Measurements from ENCODE around the gene MRRF. TPM values are rescaled to one million over a fixed set of nuclear protein-coding genes. Genes with fewer than 3 reads are reported as not detected.
A peak's percentile ranks its signal among the peaks of the same experiment; 100 is the strongest.

Gene MRRF, protein sequence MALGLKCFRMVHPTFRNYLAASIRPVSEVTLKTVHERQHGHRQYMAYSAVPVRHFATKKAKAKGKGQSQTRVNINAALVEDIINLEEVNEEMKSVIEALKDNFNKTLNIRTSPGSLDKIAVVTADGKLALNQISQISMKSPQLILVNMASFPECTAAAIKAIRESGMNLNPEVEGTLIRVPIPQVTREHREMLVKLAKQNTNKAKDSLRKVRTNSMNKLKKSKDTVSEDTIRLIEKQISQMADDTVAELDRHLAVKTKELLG
- total RNA-seq (42.0 TPM), polyA plus RNA-seq (22.7 TPM)

DNA sequence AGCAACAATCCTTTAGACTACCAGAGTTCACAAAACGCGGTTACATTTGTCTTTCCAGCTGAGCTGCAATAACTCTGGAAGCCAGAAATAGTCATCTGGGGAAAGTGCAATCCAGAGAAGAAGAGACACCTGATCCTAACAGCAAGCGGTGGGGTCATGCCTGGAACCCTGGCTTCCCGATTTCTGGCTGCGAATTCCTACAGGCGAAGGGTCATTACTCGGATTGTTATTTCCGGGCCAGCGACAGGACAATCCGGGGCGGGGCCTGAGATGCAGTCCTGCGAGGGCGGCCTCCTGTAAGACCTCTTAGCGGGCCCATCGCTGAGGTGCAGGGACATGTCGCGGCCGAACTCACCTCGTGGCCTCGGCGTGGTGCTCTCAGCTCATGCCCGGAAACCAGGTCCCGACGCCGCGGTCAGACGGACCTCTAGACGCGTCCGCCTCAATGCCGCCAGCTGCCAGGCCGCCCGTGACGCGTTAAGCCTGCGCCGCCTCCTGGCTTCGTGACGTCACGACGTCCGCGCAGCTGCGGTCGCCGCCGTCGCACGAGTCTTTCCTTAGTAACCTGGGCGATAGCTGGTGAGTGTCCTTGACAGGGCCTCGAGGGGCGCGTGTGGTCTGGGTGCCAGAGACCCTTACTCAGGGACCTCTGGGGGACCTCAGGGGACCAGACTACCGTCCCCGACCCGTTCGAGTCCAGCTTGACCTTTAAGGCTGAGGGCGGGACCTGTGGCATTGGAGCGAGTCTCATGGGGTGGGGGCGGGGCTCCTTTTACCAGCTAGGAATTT is at the start of gene MRRF, which contains the start of gene RBM18:
Gene MRRF, plus strand, starts transcription at position 523 of the 789 bp plus-strand sequence. CDS start 6,010 bp downstream, outside the sequence.
Gene RBM18, minus strand, starts transcription at position 481 of the 789 bp plus-strand sequence. CDS start 3,348 bp downstream, outside the sequence.
- under 1% methylated on average over 60 of the region's 60 CpGs for WGBS
- H3K4me1 ChIP-seq (ENCODE audit: insufficient read depth): no peaks in the 10 kb centered on the region

DNA sequence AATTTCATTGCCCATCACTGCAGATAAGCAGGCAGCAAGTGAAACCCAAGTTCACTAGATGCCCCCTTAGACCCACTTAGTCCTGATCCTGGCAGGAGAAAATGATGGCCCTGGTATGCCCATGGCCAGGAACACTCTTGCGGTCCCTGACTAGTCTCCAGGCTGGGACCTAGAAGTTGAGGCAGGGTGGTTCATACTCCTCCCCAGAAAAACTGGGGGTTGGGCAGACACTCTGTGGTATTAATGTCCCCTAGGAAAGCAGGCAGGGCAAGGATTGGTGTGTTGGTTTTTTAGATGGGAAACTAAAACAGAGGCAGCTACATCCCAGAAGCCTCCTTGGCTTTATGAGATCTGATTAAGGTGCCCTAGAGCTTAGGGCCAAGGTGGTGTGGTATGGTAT is 49.0 kb upstream of the MRRF start:
- H3K36me3 ChIP-seq (ENCODE audit: insufficient read depth): no peaks in the 10 kb centered on the region
- no peaks in the 10 kb centered on the region for H3K4me1 ChIP-seq (ENCODE audit: insufficient read depth)
- no peak for DNase-seq (ENCODE audit: extremely low spot score)
- H3K4me3 ChIP-seq (ENCODE audit: low read depth, low read length): no peak overlapping the region
- H3K27ac ChIP-seq (ENCODE audit: low read depth): no peak overlapping the region
- 91% methylated on average over 1 of the region's 1 CpG for WGBS

More for the DNA sequence above, at the start of gene MRRF, which contains the start of gene RBM18:
- Histone ChIP-seq H3K36me3 (ENCODE audit: insufficient read depth) (no peaks in the 10 kb centered on the region), H3K4me3 (ENCODE audit: low read depth, low read length) (peak within 1 kb of the TSS; percentile 71), H3K27ac (ENCODE audit: low read depth) (peak within 1 kb of the TSS; percentile 91)
- peak; percentile 70 for DNase-seq (ENCODE audit: extremely low spot score)

DNA sequence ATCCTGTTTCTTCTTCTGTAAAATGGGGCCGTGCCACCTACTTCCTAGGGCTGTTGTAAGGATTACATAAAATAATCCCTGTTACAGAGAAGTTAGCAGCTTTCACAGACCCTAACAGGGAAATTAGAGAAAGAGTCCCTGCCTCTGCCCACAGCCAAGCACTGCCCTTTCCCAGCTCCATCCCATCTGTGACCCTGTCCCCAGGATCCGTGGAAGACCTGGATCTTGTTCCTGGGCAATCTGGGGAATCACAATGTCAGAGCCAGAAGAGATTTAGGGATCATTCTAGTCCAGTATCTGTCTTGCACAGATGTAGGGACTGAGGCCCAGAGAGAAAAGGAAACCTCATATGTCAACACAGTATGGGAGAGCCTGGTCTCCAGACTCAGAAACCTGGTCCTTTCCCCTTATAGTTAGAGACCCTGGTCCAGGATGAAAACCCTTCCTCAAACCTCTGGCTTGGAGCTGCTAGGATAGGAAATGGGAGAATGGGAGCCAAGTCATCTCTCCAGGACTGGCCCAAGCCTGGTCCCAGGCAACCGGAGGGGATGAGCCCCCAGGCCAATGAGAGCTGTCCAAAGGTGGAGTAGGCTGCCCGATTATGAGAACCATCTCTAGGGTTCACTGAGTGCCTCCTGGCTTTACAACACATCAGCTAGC is 48.4 kb upstream of the MRRF start:
- Histone ChIP-seq H3K27ac (ENCODE audit: low read depth) (no peak overlapping the region), H3K4me3 (ENCODE audit: low read depth, low read length) (no peak overlapping the region), H3K36me3 (ENCODE audit: insufficient read depth) (no peaks in the 10 kb centered on the region), H3K4me1 (ENCODE audit: insufficient read depth) (no peaks in the 10 kb centered on the region)
- 62% methylated on average over 4 of the region's 4 CpGs for WGBS
- DNase-seq (ENCODE audit: extremely low spot score): no peak

DNA sequence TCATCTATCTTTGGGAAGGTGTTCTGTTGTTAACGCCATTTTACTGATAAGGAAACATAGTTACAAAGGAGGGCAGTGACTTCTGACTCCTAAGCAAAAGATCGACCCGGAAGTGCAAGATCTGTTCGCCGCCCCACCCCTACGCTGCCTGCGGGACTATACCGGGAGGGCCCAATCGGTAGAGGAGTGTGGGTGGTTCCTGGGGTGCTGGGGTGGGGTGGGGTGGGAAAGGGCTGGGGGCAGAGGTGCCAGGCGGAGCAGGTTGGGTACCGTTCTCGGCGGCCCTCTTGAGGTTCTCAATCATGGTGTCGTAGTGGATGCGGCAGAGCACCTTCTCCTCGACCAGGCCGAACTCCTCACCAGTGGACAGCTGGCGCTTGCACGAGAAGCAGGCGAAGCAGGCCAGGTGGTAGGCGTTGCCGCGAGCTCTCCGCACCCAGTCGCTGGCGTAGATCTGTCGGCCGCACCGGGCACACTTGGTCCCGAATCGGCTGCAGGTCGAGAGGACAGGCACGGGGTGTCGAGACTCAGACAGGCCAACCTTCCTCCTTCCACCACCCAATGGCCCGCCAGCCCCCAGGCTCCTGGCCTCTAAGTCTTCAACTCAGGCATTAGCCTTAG is 47.8 kb upstream of the MRRF start:
- H3K4me1 ChIP-seq (ENCODE audit: insufficient read depth): no peaks in the 10 kb centered on the region
- 46% methylated on average over 35 of the region's 35 CpGs for whole genome bisulfite sequencing
- H3K27ac ChIP-seq (ENCODE audit: low read depth): no peak overlapping the region
- H3K36me3 ChIP-seq (ENCODE audit: insufficient read depth): no peaks in the 10 kb centered on the region
- no peak overlapping the region for H3K4me3 ChIP-seq (ENCODE audit: low read depth, low read length)
- no peak for DNase-seq (ENCODE audit: extremely low spot score)

DNA sequence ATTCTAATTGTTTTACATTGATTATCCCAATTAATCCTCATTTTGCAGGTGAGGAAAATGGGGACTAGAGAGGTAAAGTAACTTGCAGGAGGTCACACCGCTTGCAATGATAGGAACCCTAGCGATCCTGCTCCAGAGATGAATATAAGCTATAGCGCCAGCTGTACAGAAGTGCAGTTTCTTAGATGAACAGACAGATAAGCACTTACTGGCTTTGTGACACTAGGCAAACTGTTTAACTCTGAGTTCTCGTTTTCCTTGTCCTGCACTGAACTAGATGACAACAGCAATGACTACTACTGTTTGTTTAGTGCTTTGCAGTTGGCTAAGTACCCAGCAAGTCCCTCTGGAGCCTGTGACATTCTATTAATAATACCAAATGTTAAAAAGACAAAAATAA is 47.0 kb upstream of the MRRF start:
- Histone ChIP-seq H3K4me1 (ENCODE audit: insufficient read depth) (no peaks in the 10 kb centered on the region), H3K36me3 (ENCODE audit: insufficient read depth) (no peaks in the 10 kb centered on the region), H3K27ac (ENCODE audit: low read depth) (no peak overlapping the region), H3K4me3 (ENCODE audit: low read depth, low read length) (no peak overlapping the region)
- no peak for DNase-seq (ENCODE audit: extremely low spot score)
- 52% methylated on average over 4 of the region's 4 CpGs for WGBS

DNA sequence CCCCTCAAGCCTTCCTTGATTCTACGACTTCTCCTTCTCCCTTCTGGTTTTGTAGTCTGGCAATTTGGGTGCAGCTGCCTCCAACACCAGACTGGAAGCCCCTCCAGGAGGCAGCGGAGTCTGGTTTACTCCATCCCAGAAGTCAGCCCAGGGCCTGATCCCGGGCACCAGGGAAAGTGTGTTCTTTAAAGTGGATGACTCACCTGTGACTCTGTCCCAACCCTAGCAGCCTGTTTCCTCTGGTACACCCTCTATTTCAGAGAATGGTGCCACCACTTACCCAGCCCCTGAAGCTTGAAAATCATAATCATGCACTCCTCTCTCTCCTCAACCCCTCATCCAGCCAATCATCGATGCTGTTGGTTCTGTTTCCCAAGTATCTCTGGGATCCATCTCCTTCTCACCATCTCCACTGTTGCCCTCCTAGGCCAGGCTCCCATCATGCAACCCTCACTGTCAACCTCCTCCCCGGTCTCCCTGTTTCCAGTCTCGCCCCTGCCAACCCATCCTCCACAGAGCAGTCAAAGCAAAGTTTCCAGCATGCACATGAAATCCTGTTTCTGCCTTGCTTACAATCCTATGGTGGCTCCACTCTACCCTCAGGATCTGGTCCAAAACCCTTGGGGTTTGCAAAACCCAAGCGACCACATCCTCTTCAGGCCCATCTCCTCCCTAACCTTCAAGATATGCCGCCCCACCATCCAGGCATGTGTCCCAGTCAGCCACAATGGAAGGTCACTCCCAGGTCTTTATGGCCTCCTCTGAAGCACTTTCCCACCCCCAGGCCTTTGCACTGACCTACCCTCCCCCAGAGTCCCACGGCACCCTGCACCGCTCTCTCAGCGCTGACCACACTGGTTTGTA is 46.4 kb upstream of the MRRF start:
- Histone ChIP-seq H3K4me3 (ENCODE audit: low read depth, low read length) (no peak overlapping the region), H3K4me1 (ENCODE audit: insufficient read depth) (no peaks in the 10 kb centered on the region), H3K36me3 (ENCODE audit: insufficient read depth) (no peaks in the 10 kb centered on the region), H3K27ac (ENCODE audit: low read depth) (no peak overlapping the region)
- WGBS: 57% methylated on average over 11 of the region's 11 CpGs
- DNase-seq (ENCODE audit: extremely low spot score): no peak

DNA sequence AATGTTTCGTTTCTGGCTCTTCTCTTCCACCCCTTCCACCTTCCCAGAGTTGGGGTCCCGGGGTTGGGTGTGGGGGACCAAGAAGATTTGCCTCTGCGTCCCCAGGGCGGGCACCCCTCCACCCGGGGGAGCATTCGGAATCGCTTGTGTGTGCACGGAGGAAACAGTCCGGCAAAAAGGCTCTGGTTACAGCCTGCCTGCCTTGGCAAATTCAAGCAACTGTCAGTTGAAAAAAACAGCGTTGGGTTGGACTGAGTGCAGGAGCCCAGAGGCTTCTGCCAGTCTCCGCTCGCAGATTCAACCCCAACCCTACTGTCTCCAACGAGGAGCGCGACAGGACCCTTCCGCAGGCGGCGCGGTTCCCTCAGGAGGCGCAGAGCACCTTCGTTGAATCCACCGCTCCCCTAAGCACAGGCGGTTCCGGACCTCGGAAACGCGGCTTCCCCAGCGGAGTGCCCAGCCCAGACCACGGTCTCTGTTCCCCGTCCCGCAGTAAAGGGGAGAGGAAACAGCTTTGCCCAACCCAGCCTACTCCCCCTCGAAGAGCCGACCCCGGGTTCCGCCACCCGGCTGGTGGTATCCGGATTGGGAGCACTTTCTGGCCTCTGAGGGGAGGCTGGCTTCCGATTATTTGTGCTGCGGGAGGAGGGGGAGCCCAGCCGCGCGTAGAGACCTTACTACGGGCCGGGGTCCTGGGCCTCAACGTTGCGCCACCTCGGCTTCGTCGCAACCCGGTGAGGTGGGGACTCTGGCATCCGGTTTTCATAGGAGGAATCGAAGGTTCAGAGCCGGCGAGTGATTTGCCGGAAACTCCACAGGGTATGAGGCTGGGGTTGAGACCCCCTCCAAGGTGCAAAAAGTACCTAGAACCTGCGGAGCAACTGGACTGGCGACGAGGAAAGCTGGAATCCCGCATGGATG is 45.5 kb upstream of the MRRF start:
- Histone ChIP-seq H3K4me1 (ENCODE audit: insufficient read depth) (no peaks in the 10 kb centered on the region), H3K4me3 (ENCODE audit: low read depth, low read length) (no peak overlapping the region), H3K36me3 (ENCODE audit: insufficient read depth) (no peaks in the 10 kb centered on the region), H3K27ac (ENCODE audit: low read depth) (no peak overlapping the region)
- 6% methylated on average over 59 of the region's 59 CpGs for WGBS
- DNase-seq (ENCODE audit: extremely low spot score): no peak

DNA sequence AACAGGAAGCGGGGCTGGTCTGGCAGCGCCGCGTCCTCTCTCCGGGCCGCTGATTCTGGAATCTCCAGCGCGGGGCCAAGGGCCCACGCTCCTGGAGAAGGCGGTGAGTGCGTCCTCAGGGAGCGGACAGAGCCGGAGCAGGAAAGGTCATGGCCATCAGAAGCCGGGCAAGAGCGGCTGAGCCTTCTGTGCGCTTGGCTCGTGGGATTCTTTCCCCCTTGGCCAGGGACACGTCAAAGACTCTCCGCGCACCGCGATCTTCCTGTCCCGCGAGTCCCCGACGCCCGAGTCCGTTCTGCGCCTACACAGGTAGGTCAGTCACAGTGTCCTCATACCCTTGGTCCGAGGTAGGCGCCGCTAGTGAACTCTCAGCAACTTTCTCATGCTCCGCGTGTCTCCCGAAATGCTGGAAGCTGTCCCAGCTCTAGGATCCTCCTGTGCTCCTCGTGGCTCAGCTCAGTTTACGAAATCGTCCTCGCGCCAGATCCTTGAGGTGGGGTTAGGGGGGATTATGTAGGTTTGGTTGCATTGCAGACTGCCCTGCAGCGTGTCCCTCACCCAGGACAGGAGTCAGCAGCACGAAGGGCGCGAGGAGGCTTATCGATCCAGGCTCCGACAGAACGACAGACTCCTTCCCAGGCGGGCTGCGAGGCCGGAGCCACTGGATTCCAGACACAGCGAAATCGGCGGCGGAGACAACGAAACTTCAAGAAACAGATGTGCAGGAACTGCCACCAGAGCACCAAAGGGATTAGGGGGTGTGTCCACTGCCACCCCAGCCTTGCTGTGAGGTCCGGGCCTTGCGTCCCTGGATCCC is 44.6 kb upstream of the MRRF start:
- H3K4me1 ChIP-seq (ENCODE audit: insufficient read depth): no peaks in the 10 kb centered on the region
- no peak overlapping the region for H3K4me3 ChIP-seq (ENCODE audit: low read depth, low read length)
- no peak for DNase-seq (ENCODE audit: extremely low spot score)
- 10% methylated on average over 57 of the region's 57 CpGs for WGBS
- H3K36me3 ChIP-seq (ENCODE audit: insufficient read depth): no peaks in the 10 kb centered on the region
- H3K27ac ChIP-seq (ENCODE audit: low read depth): no peak overlapping the region

DNA sequence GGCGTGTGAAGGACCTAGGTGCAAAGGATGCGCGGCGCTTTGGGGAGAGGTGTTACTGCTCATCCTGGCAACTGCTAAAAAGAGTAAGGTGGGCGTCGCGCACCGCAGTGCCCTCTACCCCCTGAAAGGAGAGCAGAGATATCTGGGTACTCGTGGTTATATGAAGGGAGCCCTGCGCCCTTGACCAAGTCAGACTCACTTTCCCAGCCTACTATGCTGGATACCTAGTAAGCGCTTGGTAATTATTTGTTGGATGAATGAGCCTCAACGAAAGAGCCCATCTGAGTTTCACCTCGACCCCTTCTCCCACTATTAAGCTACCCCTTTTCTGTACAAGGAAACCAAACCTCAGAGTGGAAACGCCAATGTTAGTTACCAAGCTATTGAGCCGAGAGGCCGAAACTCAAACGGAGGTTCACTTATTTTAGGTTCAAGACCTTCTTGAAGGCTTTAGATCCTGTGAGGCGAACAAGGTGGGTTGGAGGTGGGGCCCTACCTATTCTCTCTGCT is 44.0 kb upstream of the MRRF start:
- H3K4me3 ChIP-seq (ENCODE audit: low read depth, low read length): no peak overlapping the region
- no peaks in the 10 kb centered on the region for H3K4me1 ChIP-seq (ENCODE audit: insufficient read depth)
- no peak overlapping the region for H3K27ac ChIP-seq (ENCODE audit: low read depth)
- DNase-seq (ENCODE audit: extremely low spot score): no peak
- H3K36me3 ChIP-seq (ENCODE audit: insufficient read depth): no peaks in the 10 kb centered on the region
- 30% methylated on average over 18 of the region's 18 CpGs for WGBS

DNA sequence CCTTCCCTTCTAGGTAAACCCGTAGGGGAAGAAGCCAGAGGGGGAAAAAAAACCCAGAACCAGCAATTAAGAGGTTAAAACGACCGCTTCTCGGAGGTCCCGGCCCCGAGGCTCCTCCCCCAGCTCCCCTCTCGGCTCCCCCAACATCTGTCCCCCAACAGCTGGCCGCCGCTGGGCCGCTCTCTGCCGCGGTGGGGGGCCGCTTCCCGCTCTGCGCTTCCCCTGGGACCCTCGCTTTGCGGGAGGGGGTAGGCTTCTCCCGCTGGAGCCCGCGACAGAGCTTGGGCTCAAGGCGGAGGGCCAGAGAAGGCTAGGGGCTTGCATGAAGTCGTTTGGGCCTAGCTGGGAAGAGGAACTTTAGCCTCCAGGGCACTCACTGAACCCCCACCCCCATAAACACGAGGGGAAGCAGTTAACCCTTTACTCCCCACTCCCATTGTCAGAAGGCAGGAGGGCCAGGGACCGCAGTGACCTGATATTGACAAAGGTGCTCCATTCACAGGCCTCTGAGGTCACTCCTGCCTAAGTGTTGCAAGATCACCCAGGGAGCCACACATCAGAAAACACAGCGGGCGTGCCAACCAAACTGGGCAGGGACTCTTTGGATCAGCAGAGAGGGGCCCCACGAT is 43.4 kb upstream of the MRRF start:
- WGBS: 18% methylated on average over 27 of the region's 27 CpGs
- DNase-seq (ENCODE audit: extremely low spot score): no peak
- H3K4me3 ChIP-seq (ENCODE audit: low read depth, low read length): no peak overlapping the region
- H3K36me3 ChIP-seq (ENCODE audit: insufficient read depth): no peaks in the 10 kb centered on the region
- H3K27ac ChIP-seq (ENCODE audit: low read depth): no peak overlapping the region
- H3K4me1 ChIP-seq (ENCODE audit: insufficient read depth): no peaks in the 10 kb centered on the region

DNA sequence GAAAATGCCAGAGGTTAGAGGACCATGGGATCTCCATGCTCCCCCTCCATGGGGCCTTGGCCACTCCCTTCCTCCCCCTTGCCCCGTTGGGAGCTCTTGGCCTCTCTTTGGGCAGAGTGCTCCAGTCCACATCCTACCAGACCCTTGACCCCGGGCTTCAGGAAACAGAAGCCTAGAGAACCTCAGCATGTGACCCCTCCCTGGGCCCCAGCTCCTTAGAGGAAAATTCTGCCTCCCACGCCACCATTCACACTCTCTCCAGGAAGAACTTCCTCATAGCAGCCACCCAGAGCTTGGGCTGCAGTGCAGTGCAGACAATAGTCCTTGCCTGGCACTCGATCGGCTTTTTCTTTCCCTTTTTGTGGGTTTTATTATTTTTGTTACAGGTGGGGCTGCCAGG is 41.9 kb upstream of the MRRF start:
- DNase-seq (ENCODE audit: extremely low spot score): no peak
- no peaks in the 10 kb centered on the region for H3K4me1 ChIP-seq (ENCODE audit: insufficient read depth)
- no peaks in the 10 kb centered on the region for H3K36me3 ChIP-seq (ENCODE audit: insufficient read depth)
- no peak overlapping the region for H3K27ac ChIP-seq (ENCODE audit: low read depth)
- no peak overlapping the region for H3K4me3 ChIP-seq (ENCODE audit: low read depth, low read length)
- WGBS: 41% methylated on average over 5 of the region's 5 CpGs

Measured in urinary bladder (tissue), 4 donors.